H1 (cell line): ENCODE results near the gene VPS13D. TPM values are rescaled to one million over a fixed set of nuclear protein-coding genes. Genes with fewer than 3 reads are reported as not detected.

Experiments used
- CTCF ChIA-PET: fragments of 300-600 bp; sonication (Branson Sonifier 250); formaldehyde crosslinking; loops from one replicate; lab custom pipeline; 2021; ENCODE audit not compliant: partially characterized antibody; lab: Charles Lee
- POLR2A ChIA-PET: fragments of 300-600 bp; sonication (Branson Sonifier 250); formaldehyde crosslinking; loops from one replicate; lab custom pipeline; 2021; ENCODE audit warnings: inconsistent platforms; ENCODE audit not compliant: partially characterized antibody; lab: Charles Lee
- DNase-seq, 2 experiments: peaks; one replicate each; pipeline versions ENCODE4 v3.0.0 to v3.0.0-alpha.2; 2010 to 2022; ENCODE audit warnings: low spot score in 2 of 2, low read depth in 1 of 2, mixed read lengths in 1 of 2
- FAIRE-seq: peaks from 2 replicates; lab custom pipeline; 2011; peaks lifted over from hg19 to GRCh38; lab: Jason Lieb, UNC
- H2AFZ ChIP-seq: 2 replicates; pipeline ENCODE4 v1.8.1; 2012; ENCODE audit warnings: low read length, inconsistent platforms
- H2AK5ac ChIP-seq: 2 replicates; pipeline ENCODE4 v1.6.1; 2013; ENCODE audit warnings: low read depth, low read length
- H2BK120ac ChIP-seq: replicated peaks from 2 replicates; pipeline ENCODE3; 2013; ENCODE audit warnings: low read depth, low read length, inconsistent platforms
- H2BK12ac ChIP-seq: 2 replicates; pipeline ENCODE4 v1.6.1; 2013; ENCODE audit warnings: low read depth, low read length
- H2BK15ac ChIP-seq: 2 replicates; pipeline ENCODE4 v1.6.1; 2013; ENCODE audit warnings: low read length
- H2BK20ac ChIP-seq: 2 replicates; pipeline ENCODE4 v1.6.1; 2013; ENCODE audit warnings: low read length
- H2BK5ac ChIP-seq: 2 replicates; pipeline ENCODE4 v1.6.1; 2013; ENCODE audit warnings: low read depth, low read length
- H3K14ac ChIP-seq: 2 replicates; pipeline ENCODE4 v1.6.1; 2013; ENCODE audit warnings: inconsistent platforms; ENCODE audit not compliant: insufficient read length
- H3K18ac ChIP-seq: 2 replicates; pipeline ENCODE4 v1.6.1; 2013; ENCODE audit warnings: low read length; ENCODE audit errors: extremely low read depth
- H3K23ac ChIP-seq: 2 replicates; pipeline ENCODE4 v1.6.1; 2013; ENCODE audit warnings: inconsistent platforms; ENCODE audit not compliant: insufficient read length
- H3K23me2 ChIP-seq: 2 replicates; pipeline ENCODE4 v1.6.1; 2013; ENCODE audit warnings: low read depth, low read length
- H3K27ac ChIP-seq: 2 replicates; pipeline ENCODE4 v1.6.1; 2011; ENCODE audit warnings: low read depth, low read length, inconsistent platforms
- H3K27me3 ChIP-seq, 4 experiments: replicated peaks in 1 of 4; 1 replicate in 1 of 4; 2 replicates in 3 of 4; pipeline versions ENCODE4 v1.6.1 to v1.8.1; 2011 to 2013; ENCODE audit warnings: low read length in 3 of 4, mild to moderate bottlenecking in 3 of 4, inconsistent platforms in 2 of 4, mixed read lengths in 2 of 4, moderate library complexity in 1 of 4; ENCODE audit not compliant: control insufficient read depth in 3 of 4, insufficient read depth in 3 of 4; ENCODE audit errors: extremely low read depth in 1 of 4
- H3K36me3 ChIP-seq, 4 experiments: 2 replicates each; pipeline versions ENCODE4 v1.6.1 to v1.8.1; 2011 to 2013; ENCODE audit warnings: mild to moderate bottlenecking in 4 of 4, low read length in 3 of 4, moderate library complexity in 2 of 4, control low read depth in 1 of 4, inconsistent platforms in 1 of 4; ENCODE audit not compliant: insufficient read depth in 4 of 4, control insufficient read depth in 2 of 4
- H3K4ac ChIP-seq: replicated peaks from 2 replicates; pipeline ENCODE3; 2013; ENCODE audit warnings: low read length, low read depth, mixed read lengths, inconsistent platforms; ENCODE audit not compliant: insufficient read length
- H3K4me1 ChIP-seq, 4 experiments: replicated peaks in 1 of 4; 1 replicate in 1 of 4; 2 replicates in 3 of 4; pipeline versions ENCODE4 v1.6.1 to v1.8.1; 2011 to 2013; ENCODE audit warnings: low read length in 3 of 4, inconsistent platforms in 2 of 4, mixed read lengths in 1 of 4; ENCODE audit not compliant: insufficient read depth in 4 of 4, control insufficient read depth in 3 of 4
- H3K4me2 ChIP-seq, 2 experiments: 2 replicates each; pipeline versions ENCODE4 v1.6.1 to v1.8.1; 2011 to 2013; ENCODE audit warnings: low read depth in 2 of 2, low read length in 2 of 2, control low read depth in 1 of 2, inconsistent platforms in 1 of 2, mild to moderate bottlenecking in 1 of 2; ENCODE audit not compliant: insufficient read depth in 1 of 2
- H3K4me3 ChIP-seq, 4 experiments: fragments of 200-600, 300-600 bp in 1 of 4; sonication (generic), shearing (Covaris generic), sonication (Bioruptor Twin) in 1 of 4; 2 replicates each; pipeline versions ENCODE4 v1.5.1 to v1.8.1; 2011 to 2016; ENCODE audit warnings: low read length in 4 of 4, low read depth in 3 of 4, control low read depth in 2 of 4, inconsistent platforms in 2 of 4, mild to moderate bottlenecking in 2 of 4, mixed read lengths in 1 of 4, moderate library complexity in 1 of 4; ENCODE audit not compliant: insufficient read depth in 2 of 4; ENCODE audit errors: extremely low read depth in 1 of 4
- H3K56ac ChIP-seq: replicated peaks from 2 replicates; pipeline ENCODE3; 2013; ENCODE audit warnings: low read depth, mild to moderate bottlenecking, mixed read lengths, low read length, inconsistent platforms; ENCODE audit not compliant: insufficient read length
- H3K79me1 ChIP-seq: 2 replicates; pipeline ENCODE4 v1.6.1; 2013; ENCODE audit warnings: low read depth, low read length, control low read depth
- H3K79me2 ChIP-seq, 2 experiments: 2 replicates each; pipeline versions ENCODE4 v1.6.1 to v1.8.1; 2012 to 2013; ENCODE audit warnings: low read length in 2 of 2, mild to moderate bottlenecking in 2 of 2, inconsistent platforms in 1 of 2; ENCODE audit not compliant: insufficient read depth in 2 of 2, control insufficient read depth in 1 of 2
- H3K9ac ChIP-seq, 4 experiments: replicated peaks in 1 of 4; 1 replicate in 1 of 4; 2 replicates in 3 of 4; pipeline versions ENCODE4 v1.6.1 to v1.8.1; 2011 to 2013; ENCODE audit warnings: low read depth in 3 of 4, low read length in 3 of 4, control low read depth in 2 of 4, mild to moderate bottlenecking in 2 of 4, moderate library complexity in 2 of 4, inconsistent platforms in 1 of 4; ENCODE audit errors: extremely low read depth in 1 of 4
- H3K9me3 ChIP-seq, 2 experiments: 2 replicates each; pipeline versions ENCODE4 v1.6.1 to v1.8.1; 2012 to 2013; ENCODE audit warnings: mild to moderate bottlenecking in 2 of 2, moderate library complexity in 2 of 2, control low read depth in 1 of 2, inconsistent platforms in 1 of 2, low read depth in 1 of 2, low read length in 1 of 2, mixed read lengths in 1 of 2; ENCODE audit not compliant: insufficient read depth in 2 of 2
- H4K20me1 ChIP-seq, 2 experiments: replicated peaks in 1 of 2; 2 replicates each; pipeline versions ENCODE3 to v1.8.1; 2011 to 2013; ENCODE audit warnings: inconsistent platforms in 2 of 2, low read length in 2 of 2, mild to moderate bottlenecking in 1 of 2; ENCODE audit not compliant: insufficient read depth in 2 of 2, control insufficient read depth in 1 of 2
- H4K5ac ChIP-seq: 2 replicates; pipeline ENCODE4 v1.6.1; 2013; ENCODE audit warnings: low read length, low read depth, mixed read lengths, inconsistent platforms; ENCODE audit not compliant: insufficient read length
- H4K8ac ChIP-seq: 2 replicates; pipeline ENCODE4 v1.8.0; 2013; ENCODE audit warnings: mild to moderate bottlenecking, moderate library complexity, low read length, inconsistent platforms; ENCODE audit not compliant: insufficient read depth; ENCODE audit errors: extremely low read depth
- H4K91ac ChIP-seq: replicated peaks from 2 replicates; pipeline ENCODE3; 2013; ENCODE audit warnings: low read length, mixed read lengths, inconsistent platforms; ENCODE audit not compliant: insufficient read length
- CREB1 ChIP-seq: IDR thresholded peaks from 2 replicates; pipeline ENCODE4 v1.6.1; 2012; ENCODE audit warnings: inconsistent platforms
- HDAC2 ChIP-seq, 2 experiments: fragments of 300-600 bp in 1 of 2; sonication (generic) in 1 of 2; IDR thresholded peaks; 2 replicates each; pipeline ENCODE4 v1.6.1; 2011 to 2012; ENCODE audit warnings: low read depth in 2 of 2, low read length in 2 of 2, mild to moderate bottlenecking in 2 of 2, moderate library complexity in 2 of 2, borderline replicate concordance in 1 of 2, inconsistent platforms in 1 of 2
- TCF12 ChIP-seq: IDR thresholded peaks from 2 replicates; pipeline ENCODE4 v1.6.1; 2011; ENCODE audit warnings: low read depth, mild to moderate bottlenecking, low read length
- WGBS, 2 experiments: shearing (Covaris generic) in 1 of 2; methylation state at CpG; one replicate each; pipeline versions ENCODE4 v1.1.6 to v1.1.7; 2013 to 2015; ENCODE audit warnings: low lambda C conversion rate in 2 of 2, mixed read lengths in 2 of 2, inconsistent platforms in 1 of 2, low coverage in 1 of 2, missing lambda C conversion rate in 1 of 2; ENCODE audit not compliant: insufficient replicate concordance in 2 of 2, insufficient coverage in 1 of 2, insufficient read length in 1 of 2; ENCODE audit errors: extremely low coverage in 1 of 2, missing lambda C conversion rate in 1 of 2; 5-methylcytosine and 5-hydroxymethylcytosine counted together
- polyA plus RNA-seq, 7 experiments: library from polyadenylated mRNA; depleted of rRNA in 3 of 7; stranded (reverse) in 5 of 7; unstranded in 2 of 7; fragments of >200 nt in 5 of 7; fragments of 200-250 nt in 2 of 7; gene quantifications; 1 replicate in 5 of 7; 2 replicates in 1 of 7; 4 replicates in 1 of 7; pipeline versions ENCODE4 v1.2.1 to v1.2.3, GENCODE V29; 2011 to 2013; ENCODE audit warnings: missing spikeins in 2 of 7, mixed read lengths in 2 of 7
- total RNA-seq: library from RNA; stranded (reverse); fragmentation: NEBNext Ultra II Directional; extraction: Animal tissue kit (Norgen Biotek cat#: 25700); gene quantifications from 2 replicates; pipeline ENCODE4 v1.2.1, GENCODE V29; 2021

VPS13D gene
- total and polyA plus RNA-seq, 2 of the 8 experiments (the other 6 are each of a cell fraction or from before 2014, with no cell fraction given), result 10.9 to 31.2 TPM

GRCh38 chr1:12490532-12491142, 260.8 kb downstream of the VPS13D start:
- Histone ChIP-seq H2AK5ac (no peak overlapping the region), H3K4me1 (no peaks in the 10 kb centered on the region), H3K79me1 (no peaks in the 10 kb centered on the region), H3K27ac (no peak overlapping the region), H4K20me1 (no peaks in the 10 kb centered on the region), H3K23me2 (no peaks in the 10 kb centered on the region), H2BK15ac (no peak overlapping the region), H3K56ac (no peak overlapping the region), H4K8ac (no peak overlapping the region), H3K79me2 (no peaks in the 10 kb centered on the region), H3K4ac (no peak overlapping the region), H3K9ac (no peak overlapping the region), H3K4me3 (no peak overlapping the region), H2BK5ac (no peak overlapping the region), H4K91ac (no peak overlapping the region), H3K23ac (no peak overlapping the region), H3K27me3 (no peaks in the 10 kb centered on the region), H2BK120ac (no peak overlapping the region), H3K14ac (no peak overlapping the region), H4K5ac (no peak overlapping the region), H3K18ac (no peak overlapping the region), H2BK20ac (no peak overlapping the region), H2BK12ac (no peak overlapping the region), H3K36me3 (peaks cover 0 to 19% (median 2%) of the 10 kb centered on the region in 4 experiments; a peak in 2 of 8 replicates), H3K4me2 (no peak overlapping the region), H2AFZ (no peak overlapping the region), H3K9me3 (peaks cover 21% of the 10 kb centered on the region in 2 experiments)
- DNase-seq, result no peak
- no peak for FAIRE-seq
- TF ChIP-seq HDAC2 (IDR thresholded peaks at IDR 0.05; ENCODE audit: borderline replicate concordance in 1 of 2, low read depth in 2 of 2, low read length in 2 of 2) (no peak), CREB1 (0 out of 2 replicates have a peak, but pooled peaks have one; percentile 12), TCF12 (peak; percentile 72; the same call in 1 of the 2 replicates)
- POLR2A ChIA-PET, result interaction anchor here (0.6 to 1.7 kb wide), 3 partner anchors 9 to 30 kb away, joined by 3 read pairs; no protein-coding TSS in a partner anchor
- CTCF ChIA-PET, result interaction anchor here (0.6 to 1.6 kb wide), 4 partner anchors 14 to 1872 kb away, joined by 3 to 7 read pairs (median 4); no protein-coding TSS in a partner anchor
- WGBS, 2 experiments, result 93% methylated on average over 11 of the region's 11 CpGs; no CpG with 5 or more reads in 1 of the 2 experiments
